ENCODE measurements around the gene THAP9. TPM values are rescaled to one million over a fixed set of nuclear protein-coding genes. Genes with fewer than 3 reads are reported as not detected.

Gene THAP9
- total RNA-seq, 1 donor from 2014 or later = 3.3 TPM

GRCh38 chr4:82934441-82934840 is 33.9 kb downstream of the THAP9 start:
- Histone ChIP-seq H3K27me3 (ENCODE audit: insufficient read depth, low read length) (no peaks in the 10 kb centered on the region), H3K4me2 (ENCODE audit: low read length) (no peak overlapping the region), H3K4me3 (ENCODE audit: insufficient read depth, low read depth, low read length) (no peak overlapping the region), H3K9ac (ENCODE audit: low read length) (no peak overlapping the region), H3K4me1 (ENCODE audit: insufficient read depth, low read length) (no peaks in the 10 kb centered on the region), H4K20me1 (ENCODE audit: insufficient read depth, low read length) (no peaks in the 10 kb centered on the region), H3K27ac (ENCODE audit: low read depth, low read length) (no peak overlapping the region), H3K9me3 (ENCODE audit: insufficient read depth, low read depth, low read length) (no peaks in the 10 kb centered on the region), H3K36me3 (ENCODE audit: insufficient read depth, low read length) (peaks cover 16% of the 10 kb centered on the region), H2AFZ (ENCODE audit: low read depth, low read length) (no peak overlapping the region), H3K79me2 (ENCODE audit: insufficient read depth, low read length) (no peaks in the 10 kb centered on the region)
- no peaks in the 10 kb centered on the region for H3K4me1 Mint-ChIP-seq (ENCODE audit: low read depth, unreplicated experiment)
- FAIRE-seq (no peak), DNase-seq (ENCODE audit: low read depth) (no peak)
- H3K4me3 Mint-ChIP-seq (ENCODE audit: unreplicated experiment) = no peak overlapping the region
- no peaks in the 10 kb centered on the region for H3K27me3 Mint-ChIP-seq (ENCODE audit: low read depth, unreplicated experiment)
- no peak overlapping the region for H3K27ac Mint-ChIP-seq (ENCODE audit: unreplicated experiment)
- TF ChIP-seq EZH2 (IDR thresholded peaks at IDR 0.05; ENCODE audit: insufficient read depth, low read length) (no peak), CTCF (IDR thresholded peaks at IDR 0.05; ENCODE audit: insufficient read depth, low read depth, low read length) (no peak)
- H3K36me3 Mint-ChIP-seq (ENCODE audit: low read depth, unreplicated experiment) = peaks cover under 1% of the 10 kb centered on the region
- H3K9me3 Mint-ChIP-seq (ENCODE audit: unreplicated experiment) = no peaks in the 10 kb centered on the region

GRCh38 chr4:82939414-82939813 is 38.9 kb downstream of the THAP9 start:
- Mint-ChIP-seq H3K4me3 (ENCODE audit: unreplicated experiment) (no peak overlapping the region), H3K9me3 (ENCODE audit: unreplicated experiment) (peaks cover 3% of the 10 kb centered on the region), H3K36me3 (ENCODE audit: low read depth, unreplicated experiment) (peaks cover 6% of the 10 kb centered on the region), H3K4me1 (ENCODE audit: low read depth, unreplicated experiment) (no peaks in the 10 kb centered on the region), H3K27ac (ENCODE audit: unreplicated experiment) (no peak overlapping the region), H3K27me3 (ENCODE audit: low read depth, unreplicated experiment) (no peaks in the 10 kb centered on the region)
- Histone ChIP-seq H3K4me1 (ENCODE audit: insufficient read depth, low read length) (no peaks in the 10 kb centered on the region), H3K9me3 (ENCODE audit: insufficient read depth, low read depth, low read length) (no peaks in the 10 kb centered on the region), H3K27me3 (ENCODE audit: insufficient read depth, low read length) (no peaks in the 10 kb centered on the region), H3K27ac (ENCODE audit: low read depth, low read length) (no peak overlapping the region), H3K36me3 (ENCODE audit: insufficient read depth, low read length) (peaks cover 18% of the 10 kb centered on the region), H3K4me3 (ENCODE audit: insufficient read depth, low read depth, low read length) (no peak overlapping the region), H4K20me1 (ENCODE audit: insufficient read depth, low read length) (no peaks in the 10 kb centered on the region), H3K9ac (ENCODE audit: low read length) (no peak overlapping the region), H3K4me2 (ENCODE audit: low read length) (no peak overlapping the region), H2AFZ (ENCODE audit: low read depth, low read length) (no peak overlapping the region), H3K79me2 (ENCODE audit: insufficient read depth, low read length) (no peaks in the 10 kb centered on the region)
- FAIRE-seq (no peak), DNase-seq (ENCODE audit: low read depth) (no peak)
- TF ChIP-seq CTCF (IDR thresholded peaks at IDR 0.05; ENCODE audit: insufficient read depth, low read depth, low read length) = no peak
- TF ChIP-seq EZH2 (IDR thresholded peaks at IDR 0.05; ENCODE audit: insufficient read depth, low read length) = no peak

GRCh38 chr4:82947498-82947897 is 47.0 kb downstream of the THAP9 start:
- H3K79me2 ChIP-seq (ENCODE audit: insufficient read depth, low read length) = no peaks in the 10 kb centered on the region
- no peak overlapping the region for H3K27ac Mint-ChIP-seq (ENCODE audit: unreplicated experiment)
- H3K36me3 Mint-ChIP-seq (ENCODE audit: low read depth, unreplicated experiment) = peaks cover 5% of the 10 kb centered on the region
- FAIRE-seq (no peak), DNase-seq (ENCODE audit: low read depth) (no peak)
- H3K27me3 ChIP-seq (ENCODE audit: insufficient read depth, low read length) = no peaks in the 10 kb centered on the region
- H3K4me1 ChIP-seq (ENCODE audit: insufficient read depth, low read length) = peaks cover 3% of the 10 kb centered on the region
- H3K4me1 Mint-ChIP-seq (ENCODE audit: low read depth, unreplicated experiment) = peaks cover 12% of the 10 kb centered on the region
- no peak overlapping the region for H3K4me2 ChIP-seq (ENCODE audit: low read length)
- TF ChIP-seq CTCF (IDR thresholded peaks at IDR 0.05; ENCODE audit: insufficient read depth, low read depth, low read length) (no peak), EZH2 (IDR thresholded peaks at IDR 0.05; ENCODE audit: insufficient read depth, low read length) (no peak)
- no peak overlapping the region for H3K27ac ChIP-seq (ENCODE audit: low read depth, low read length)
- H2AFZ ChIP-seq (ENCODE audit: low read depth, low read length) = no peak overlapping the region
- peaks cover 3% of the 10 kb centered on the region for H3K9me3 Mint-ChIP-seq (ENCODE audit: unreplicated experiment)
- no peak overlapping the region for H3K4me3 ChIP-seq (ENCODE audit: insufficient read depth, low read depth, low read length)
- H3K4me3 Mint-ChIP-seq (ENCODE audit: unreplicated experiment) = no peak overlapping the region
- H4K20me1 ChIP-seq (ENCODE audit: insufficient read depth, low read length) = no peaks in the 10 kb centered on the region
- peaks cover 3% of the 10 kb centered on the region for H3K36me3 ChIP-seq (ENCODE audit: insufficient read depth, low read length)
- no peak overlapping the region for H3K9ac ChIP-seq (ENCODE audit: low read length)
- no peaks in the 10 kb centered on the region for H3K27me3 Mint-ChIP-seq (ENCODE audit: low read depth, unreplicated experiment)
- no peaks in the 10 kb centered on the region for H3K9me3 ChIP-seq (ENCODE audit: insufficient read depth, low read depth, low read length)

Measured in astrocyte (in vitro differentiated cells and primary cell).